Stimulated activated CD4-positive, alpha-beta T cell treated with anti-CD3 and anti-CD28 coated beads, Interleukin-1b, Interleukin-23, amount 100 ng/mL, for 4 hours (primary cell): ENCODE data around the gene DGCR6L.
"Not testable (repeated sequence)": the region's sequence is repeated elsewhere in the genome, so short reads cannot be mapped to it uniquely, and the experiment has no call there.

Source experiments
- DNase-seq, 2 donors: peaks; one replicate each; pipeline ENCODE4 v3.0.0-alpha.2; 2020; ENCODE audit warnings: low read depth in 2 of 2

DGCR6L gene

DNA sequence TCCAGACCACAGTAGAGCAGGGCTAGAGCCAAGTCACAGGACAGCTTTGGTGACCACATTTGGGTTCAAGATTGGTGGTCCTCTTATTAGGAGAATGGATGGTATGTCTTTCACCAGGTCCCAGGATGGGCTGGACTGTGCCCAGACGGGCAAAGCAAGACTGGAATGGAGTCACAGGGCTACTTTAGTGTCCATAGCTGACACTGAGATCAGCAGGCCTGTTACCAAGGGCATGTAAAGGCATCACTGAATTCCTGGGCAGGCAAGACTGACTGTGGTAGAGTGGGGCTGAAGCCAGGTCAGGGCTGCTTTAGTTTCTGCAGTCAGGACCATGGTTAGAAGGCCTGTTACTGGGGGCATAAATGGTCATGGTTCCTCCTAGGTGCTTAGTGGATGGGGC is 6.1 kb upstream of the DGCR6L start:
- not testable (repeated sequence) for DNase-seq

DNA sequence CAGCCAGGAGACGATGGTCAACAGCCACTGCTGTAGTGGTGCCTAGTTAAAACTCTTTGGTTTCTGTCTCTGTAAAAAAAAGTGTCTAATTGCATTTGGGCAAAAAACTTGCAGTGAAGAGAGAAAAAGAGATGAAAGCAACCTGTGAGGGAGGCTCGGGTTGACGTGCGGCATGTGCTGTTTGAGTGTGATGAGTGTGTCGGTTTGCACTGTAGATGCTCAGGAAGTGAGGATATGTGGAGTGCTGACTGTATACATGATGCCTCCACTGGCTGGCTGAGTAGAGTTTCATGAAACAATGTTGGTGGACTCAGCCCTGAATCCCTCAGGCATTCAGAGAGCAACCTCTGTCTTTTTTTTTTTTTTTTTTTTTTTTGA is 4.3 kb upstream of the DGCR6L start:
- no peak for DNase-seq

GRCh38 chr22:20321552-20322211 is 1.8 kb upstream of the DGCR6L start:
- not testable (repeated sequence) for DNase-seq

DNA sequence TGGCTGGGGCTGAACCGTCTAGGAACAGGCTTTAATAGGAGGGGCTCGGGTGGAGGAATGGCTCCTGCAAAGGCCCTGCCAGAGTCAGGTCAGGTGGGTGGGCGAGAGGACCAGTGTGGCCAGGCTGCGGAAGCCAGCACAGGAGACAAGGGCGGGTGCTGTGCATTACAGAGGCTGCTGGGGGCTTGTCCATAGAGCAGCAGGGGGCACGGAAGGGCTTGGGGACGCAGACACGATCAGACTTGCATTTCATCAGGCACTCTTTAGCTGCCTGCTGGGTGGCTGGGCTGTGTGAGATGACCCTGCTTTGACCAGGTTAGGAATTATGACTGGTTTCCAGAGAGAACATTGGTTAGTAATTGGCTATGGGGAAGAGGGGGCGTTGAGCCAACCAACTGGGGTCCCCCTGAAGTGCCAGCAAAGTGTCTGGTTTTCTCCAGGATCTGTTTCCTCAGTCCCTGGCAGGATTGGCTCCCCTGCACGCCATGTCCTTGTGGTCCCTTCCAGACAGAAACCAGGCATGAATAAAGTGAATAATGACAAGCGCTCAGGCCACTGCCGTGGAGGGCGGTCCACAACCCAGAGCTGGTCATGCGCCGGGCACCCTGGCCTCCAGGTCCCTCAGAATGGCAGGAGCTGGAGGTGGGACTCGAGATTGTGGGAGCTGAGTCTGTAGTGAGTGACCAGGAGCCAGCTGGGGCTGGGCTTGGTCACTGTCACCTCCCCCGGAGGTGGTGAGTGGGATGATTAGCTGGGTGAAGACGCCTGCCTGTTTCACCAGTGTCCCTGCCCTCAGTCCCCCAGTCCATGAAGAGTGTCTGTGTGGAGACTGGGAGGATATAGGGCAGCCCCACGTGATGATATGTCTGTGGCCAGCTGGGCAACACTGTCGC is 1.0 kb upstream of the DGCR6L start:
- DNase-seq = not testable (repeated sequence)

GRCh38 chr22:20319041-20319744 is 667 bp downstream of the DGCR6L start:
- DNase-seq = no peak

DNA sequence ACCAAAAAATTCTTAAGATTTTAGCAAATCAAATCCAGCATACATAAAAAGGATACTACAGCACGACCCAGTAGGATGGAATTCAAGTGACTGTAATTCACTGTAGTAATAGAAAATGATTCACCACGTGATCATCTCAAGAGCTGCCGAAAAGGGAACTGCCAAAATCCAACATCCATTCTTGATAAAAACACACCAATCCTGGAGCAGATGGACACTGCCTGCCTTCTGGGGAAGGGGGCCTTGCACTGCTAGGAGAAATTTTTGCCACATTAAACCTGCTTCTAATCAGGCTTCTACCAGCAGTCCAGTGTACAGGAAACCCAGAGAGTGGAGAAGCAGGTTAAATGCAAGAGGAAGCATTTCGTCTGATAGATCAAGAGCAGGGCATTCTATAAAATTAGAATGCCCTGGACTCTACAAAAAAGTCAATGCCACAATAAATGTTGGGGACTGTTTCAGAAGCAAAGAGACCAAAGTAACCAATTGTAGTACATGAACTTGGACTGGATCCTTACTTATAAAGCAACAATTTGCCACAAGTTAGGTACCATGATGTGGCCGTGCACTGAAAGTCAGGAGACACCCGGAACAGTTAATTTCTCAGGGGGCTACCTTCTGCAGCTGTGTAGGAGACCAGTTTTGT is 1.7 kb downstream of the DGCR6L start:
- DNase-seq = not testable (repeated sequence)

DNA sequence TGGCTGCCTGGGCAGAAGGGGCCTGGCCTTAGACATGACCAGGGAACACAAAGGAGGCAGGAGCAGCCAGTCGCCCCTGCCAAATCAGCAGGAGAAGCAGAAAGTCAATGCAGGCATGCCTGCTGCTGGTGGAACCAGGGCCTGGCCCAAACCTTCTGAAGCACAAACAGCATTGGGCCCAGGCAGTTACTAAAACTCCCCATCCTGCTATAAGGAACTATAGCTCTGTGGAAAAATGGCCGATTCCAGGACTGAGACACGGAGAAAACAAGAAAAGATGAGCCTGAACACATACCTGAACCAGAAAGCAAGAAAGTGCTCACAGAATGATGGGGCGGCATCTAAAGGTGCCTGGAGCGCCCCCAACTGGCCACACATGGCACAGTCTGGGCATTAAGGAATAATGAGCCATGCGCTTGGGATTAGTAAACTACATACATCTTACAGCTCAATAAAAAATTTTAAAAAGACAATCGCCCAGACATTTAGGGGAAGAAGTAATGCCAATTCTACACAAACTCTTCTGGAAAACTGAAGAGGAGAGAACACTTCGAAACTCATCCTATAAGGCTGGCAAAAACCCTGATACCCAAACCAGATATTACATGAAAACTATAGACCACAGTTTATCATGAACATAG is 2.3 kb downstream of the DGCR6L start:
- DNase-seq = not testable (repeated sequence)

GRCh38 chr22:20316844-20317401 is 2.9 kb downstream of the DGCR6L start:
- no peak for DNase-seq

DNA sequence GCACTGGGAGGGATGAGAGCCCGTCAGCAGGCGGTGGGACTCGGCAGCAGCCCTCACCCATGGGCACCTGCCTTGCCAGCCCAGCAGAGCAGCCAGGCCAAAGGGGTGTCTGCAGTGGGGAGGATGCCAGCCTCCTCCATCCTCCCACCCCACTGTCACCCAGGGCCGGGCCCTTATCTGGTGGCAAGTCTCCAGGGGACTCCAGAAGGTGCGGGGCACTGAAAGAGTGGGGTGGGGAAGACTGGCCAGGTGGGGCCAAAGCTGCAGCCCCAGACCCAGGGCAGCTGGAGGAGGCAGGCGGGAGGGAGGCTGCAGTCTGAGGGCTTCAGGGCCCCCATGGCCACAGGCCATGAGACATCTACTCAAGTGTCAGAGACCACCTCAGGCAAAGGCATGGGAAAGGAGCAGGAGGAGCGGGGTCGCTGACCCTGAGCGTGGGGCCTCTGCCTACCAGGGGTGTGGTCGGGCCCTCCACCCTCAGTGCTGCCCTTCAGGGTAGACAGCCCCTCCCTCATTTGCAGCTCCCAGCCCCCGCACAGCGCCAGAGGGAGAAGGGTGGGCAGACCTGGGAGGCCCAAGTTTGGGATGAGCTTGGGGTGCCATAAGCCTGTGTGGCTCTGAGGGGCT is 3.5 kb downstream of the DGCR6L start:
- no peak for DNase-seq

GRCh38 chr22:20315337-20316216 is 4.3 kb downstream of the DGCR6L start:
- no peak for DNase-seq

DNA sequence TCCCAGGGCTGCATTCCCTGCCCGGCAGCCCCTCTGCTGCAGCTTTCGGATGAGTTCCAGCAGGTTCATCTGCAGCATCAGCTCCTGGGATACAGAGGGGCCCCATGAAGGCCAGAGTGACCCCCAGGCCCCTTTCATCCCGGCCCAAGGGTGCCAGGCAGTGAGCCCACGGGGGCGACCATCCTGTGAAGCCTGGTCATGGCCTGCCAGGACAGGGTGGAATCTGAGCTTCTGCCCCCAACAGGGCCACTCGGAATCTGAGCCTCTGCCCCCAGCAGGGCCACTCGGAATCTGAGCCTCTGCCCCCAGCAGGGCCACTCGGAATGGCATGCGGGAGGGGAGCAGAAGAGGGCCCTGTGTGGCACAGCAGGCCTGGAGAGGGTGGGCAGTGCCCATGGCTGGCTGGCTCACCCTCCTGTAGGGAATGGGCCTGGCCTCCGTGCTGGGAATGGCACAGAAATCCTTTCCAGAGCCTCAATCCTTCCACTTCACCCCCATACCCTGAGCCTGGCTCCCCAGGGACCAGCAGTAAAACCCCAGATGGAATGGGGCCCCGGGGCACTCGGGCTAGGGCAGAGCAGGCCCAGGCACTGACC is 5.0 kb downstream of the DGCR6L start:
- not testable (repeated sequence) for DNase-seq

GRCh38 chr22:20314206-20314605 is 5.7 kb downstream of the DGCR6L start:
- DNase-seq = not testable (repeated sequence)

- DNase-seq = not testable (repeated sequence)
These were observed 6.4 kb downstream of the DGCR6L start for GRCh38 chr22:20313306-20314077.

GRCh38 chr22:20312396-20313191 is 7.3 kb downstream of the DGCR6L start:
- DNase-seq = no peak

GRCh38 chr22:20311249-20312062 is 8.4 kb downstream of the DGCR6L start:
- not testable (repeated sequence) for DNase-seq

DNA sequence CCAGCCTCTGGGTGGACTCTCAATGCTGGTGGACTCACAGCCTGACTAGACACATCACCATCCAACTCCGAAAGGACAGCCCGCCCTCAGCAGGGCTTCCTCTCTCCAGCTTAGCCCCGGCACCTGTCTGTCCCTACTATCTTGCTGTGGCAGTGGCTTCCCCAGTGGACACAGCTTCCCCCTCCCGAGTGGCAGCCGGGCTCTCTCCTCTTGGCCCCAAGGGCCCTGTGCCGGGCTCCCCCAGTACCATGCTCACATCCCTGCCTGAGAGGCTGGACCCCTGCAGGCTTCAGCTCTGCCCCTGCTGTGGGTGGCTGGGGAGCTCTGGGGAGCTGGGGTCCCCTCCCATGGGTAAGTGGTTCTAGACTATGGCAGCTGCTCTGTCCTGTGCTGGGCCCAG is 9.1 kb downstream of the DGCR6L start:
- DNase-seq = not testable (repeated sequence)

GRCh38 chr22:20310180-20310579 is 9.7 kb downstream of the DGCR6L start:
- DNase-seq = not testable (repeated sequence)
